HFFc6 (cell line): Measurements from ENCODE around the gene OVOL3. TPM values are rescaled to one million over a fixed set of nuclear protein-coding genes. Genes with fewer than 3 reads are reported as not detected.

Experiments used
- DNase-seq: peaks from one replicate; pipeline ENCODE4 v3.0.0-alpha.2; 2018
- H3K27ac Mint-ChIP-seq: 2 replicates; pipeline ENCODE4 v1.8.0; 2020; ENCODE audit warnings: mild to moderate bottlenecking, mixed read lengths
- H3K27me3 Mint-ChIP-seq: 2 replicates; pipeline ENCODE4 v1.8.0; 2021; ENCODE audit warnings: mild to moderate bottlenecking, moderate library complexity, mixed read lengths; ENCODE audit not compliant: insufficient read depth
- H3K36me3 Mint-ChIP-seq: 2 replicates; pipeline ENCODE4 v1.8.0; 2021; ENCODE audit warnings: low read depth, mixed read lengths
- H3K4me1 Mint-ChIP-seq: 2 replicates; pipeline ENCODE4 v1.8.0; 2020; ENCODE audit warnings: low read depth, mixed read lengths
- H3K4me3 Mint-ChIP-seq: 2 replicates; pipeline ENCODE4 v1.8.0; 2020; ENCODE audit warnings: mild to moderate bottlenecking, moderate library complexity, mixed read lengths
- H3K9me3 Mint-ChIP-seq: 2 replicates; pipeline ENCODE4 v1.8.0; 2020; ENCODE audit warnings: mild to moderate bottlenecking, mixed read lengths
- CTCF ChIP-seq: fragments of 200-600 bp; sonication (generic); IDR thresholded peaks from 2 replicates; pipeline ENCODE4 v1.5.0; 2021; ENCODE audit warnings: antibody characterized with exemption, mild to moderate bottlenecking
- total RNA-seq, 6 experiments: library from RNA; stranded (reverse); fragmentation: NEBNext Ultra II Directional; extraction: Animal tissue kit (Norgen Biotek cat#: 25700); gene quantifications; 2 replicates in 1 of 6; 3 replicates in 5 of 6; pipeline ENCODE4 v1.2.3, GENCODE V29; 2021

The OVOL3 gene
- total RNA-seq, 6 experiments from 2014 or later = not detected

GRCh38 chr19:36073121-36073876 lies 37.6 kb upstream of the OVOL3 start:
- no peaks in the 10 kb centered on the region for H3K9me3 Mint-ChIP-seq
- peaks cover 8% of the 10 kb centered on the region for H3K27me3 Mint-ChIP-seq
- no peak for TF ChIP-seq CTCF
- H3K4me1 Mint-ChIP-seq = peaks cover 10% of the 10 kb centered on the region
- no peak overlapping the region for H3K27ac Mint-ChIP-seq
- H3K4me3 Mint-ChIP-seq = no peak overlapping the region
- H3K36me3 Mint-ChIP-seq = peaks cover 27% of the 10 kb centered on the region
- no peak for DNase-seq

GRCh38 chr19:36079389-36079945 lies 31.5 kb upstream of the OVOL3 start:
- DNase-seq = no peak
- no peak overlapping the region for H3K27ac Mint-ChIP-seq
- no peaks in the 10 kb centered on the region for H3K9me3 Mint-ChIP-seq
- no peaks in the 10 kb centered on the region for H3K4me1 Mint-ChIP-seq
- peaks cover 49% of the 10 kb centered on the region for H3K36me3 Mint-ChIP-seq
- no peak overlapping the region for H3K4me3 Mint-ChIP-seq
- H3K27me3 Mint-ChIP-seq = no peaks in the 10 kb centered on the region
- no peak for TF ChIP-seq CTCF

- Mint-ChIP-seq H3K27me3 (no peaks in the 10 kb centered on the region), H3K4me1 (no peaks in the 10 kb centered on the region), H3K4me3 (no peak overlapping the region), H3K36me3 (peaks cover 51% of the 10 kb centered on the region), H3K27ac (no peak overlapping the region), H3K9me3 (no peaks in the 10 kb centered on the region)
- TF ChIP-seq CTCF = no peak
- no peak for DNase-seq
These were observed 29.6 kb upstream of the OVOL3 start for GRCh38 chr19:36081385-36081784.

- H3K36me3 Mint-ChIP-seq = peaks cover 51% of the 10 kb centered on the region
- TF ChIP-seq CTCF = no peak
These were observed 29.0 kb upstream of the OVOL3 start for GRCh38 chr19:36081894-36082293.

GRCh38 chr19:36082916-36083315 lies 28.0 kb upstream of the OVOL3 start:
- Mint-ChIP-seq H3K4me3 (no peak overlapping the region), H3K27me3 (no peaks in the 10 kb centered on the region), H3K4me1 (no peaks in the 10 kb centered on the region), H3K27ac (no peak overlapping the region), H3K9me3 (no peaks in the 10 kb centered on the region), H3K36me3 (peaks cover 51% of the 10 kb centered on the region)
- no peak for TF ChIP-seq CTCF
- DNase-seq = no peak

More at GRCh38 chr19:36081894-36082293, 29.0 kb upstream of the OVOL3 start:
- no peak overlapping the region for H3K27ac Mint-ChIP-seq
- H3K4me1 Mint-ChIP-seq = no peaks in the 10 kb centered on the region
- no peaks in the 10 kb centered on the region for H3K9me3 Mint-ChIP-seq
- no peak overlapping the region for H3K4me3 Mint-ChIP-seq
- DNase-seq = no peak
- H3K27me3 Mint-ChIP-seq = no peaks in the 10 kb centered on the region
